Renal pelvis (tissue), 4 donors: ENCODE results near the gene EXOC2. TPM values are rescaled to one million over a fixed set of nuclear protein-coding genes. Genes with fewer than 3 reads are reported as not detected.

Experiments
- DNase-seq: peaks from one replicate; pipeline ENCODE4 v3.0.0-alpha.2; 2013
- polyA plus RNA-seq, 3 donors: library from polyadenylated mRNA; unstranded; fragments of 120-200 nt; gene quantifications; one replicate each; pipeline ENCODE4 v1.2.1, GENCODE V29; 2013; ENCODE audit not compliant: insufficient read length in 3 of 3

Gene EXOC2
- polyA plus RNA-seq, 3 donors, result 20.4 to 24.4 (median 23.1) TPM

GRCh38 chr6:501891-502601 lies 190.9 kb downstream of the EXOC2 start:
- DNase-seq, result no peak

- no peak for DNase-seq
Measured at GRCh38 chr6:499617-500016, 193.3 kb downstream of the EXOC2 start.

GRCh38 chr6:498795-499231 lies 194.1 kb downstream of the EXOC2 start:
- no peak for DNase-seq

- no peak for DNase-seq
Measured at GRCh38 chr6:497258-497657, 195.7 kb downstream of the EXOC2 start.

- DNase-seq, result no peak
Measured at GRCh38 chr6:496649-497048, 196.3 kb downstream of the EXOC2 start.

- DNase-seq, result no peak
Measured at GRCh38 chr6:494394-494793, 198.5 kb downstream of the EXOC2 start.

DNA sequence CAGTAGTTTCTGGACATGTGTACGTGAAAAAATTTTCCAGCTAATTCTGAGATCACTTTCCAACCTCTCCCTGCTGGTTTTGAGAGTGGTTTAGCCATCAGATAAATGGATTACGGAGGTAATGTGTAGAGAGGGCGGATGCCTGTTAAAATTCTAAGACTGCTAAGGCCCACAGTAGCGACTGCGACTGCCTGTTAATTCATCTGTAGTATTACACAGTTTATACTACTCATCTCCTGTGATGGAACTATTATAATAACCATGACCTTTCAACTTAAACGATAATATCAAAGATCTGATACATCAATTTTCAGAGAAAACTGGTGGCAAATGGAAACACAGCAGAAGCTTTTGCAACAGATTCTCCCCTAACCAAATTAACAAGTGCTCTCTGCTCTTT lies 199.1 kb downstream of the EXOC2 start:
- no peak for DNase-seq

DNA sequence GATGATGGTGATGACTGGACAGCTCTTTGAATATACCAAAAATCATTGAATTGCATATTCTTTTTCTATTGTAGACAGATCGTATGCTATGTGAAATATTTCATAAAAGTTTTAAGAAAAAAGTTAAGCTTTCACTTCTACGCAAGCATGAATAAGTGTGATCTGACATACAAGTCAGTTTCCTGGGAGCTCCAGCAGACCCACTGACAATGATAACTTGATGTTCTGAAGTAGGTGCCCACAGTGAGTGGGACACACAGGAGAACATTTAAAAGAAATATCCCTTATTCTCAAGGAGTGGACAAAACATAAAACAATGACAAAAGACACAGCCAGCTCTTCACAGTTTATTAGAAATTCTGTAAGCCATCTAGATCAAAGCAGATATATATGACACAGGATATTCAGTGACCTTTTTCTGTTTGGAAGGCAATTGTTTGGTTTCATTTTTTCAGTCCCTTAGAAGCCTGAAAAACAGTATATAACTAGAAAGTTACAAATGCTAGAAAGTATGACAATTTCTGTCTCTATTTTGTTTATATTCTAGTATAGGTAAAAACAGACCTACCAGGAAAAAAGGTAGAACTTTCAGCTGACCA lies 200.0 kb downstream of the EXOC2 start:
- DNase-seq, result no peak

DNA sequence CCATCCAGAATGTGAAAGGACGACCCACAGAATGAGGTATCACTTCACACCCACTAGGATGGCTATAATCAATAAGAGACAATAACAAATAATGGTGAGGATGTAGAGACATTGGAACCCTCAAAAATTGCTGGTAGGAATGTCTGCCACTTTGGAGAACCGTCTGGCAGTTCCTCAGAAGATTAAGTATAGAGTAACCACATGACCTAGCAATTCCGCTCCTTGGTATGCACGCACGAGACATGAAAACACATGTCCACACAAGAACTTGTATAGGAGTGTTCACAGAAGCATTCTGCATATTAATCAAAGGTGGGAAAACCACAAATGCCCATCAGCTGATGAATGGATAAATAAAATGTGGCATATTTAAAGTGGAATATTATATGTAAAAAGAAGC lies 200.8 kb downstream of the EXOC2 start:
- DNase-seq, result no peak

- DNase-seq, result no peak
Measured at GRCh38 chr6:491233-491632, 201.7 kb downstream of the EXOC2 start.

DNA sequence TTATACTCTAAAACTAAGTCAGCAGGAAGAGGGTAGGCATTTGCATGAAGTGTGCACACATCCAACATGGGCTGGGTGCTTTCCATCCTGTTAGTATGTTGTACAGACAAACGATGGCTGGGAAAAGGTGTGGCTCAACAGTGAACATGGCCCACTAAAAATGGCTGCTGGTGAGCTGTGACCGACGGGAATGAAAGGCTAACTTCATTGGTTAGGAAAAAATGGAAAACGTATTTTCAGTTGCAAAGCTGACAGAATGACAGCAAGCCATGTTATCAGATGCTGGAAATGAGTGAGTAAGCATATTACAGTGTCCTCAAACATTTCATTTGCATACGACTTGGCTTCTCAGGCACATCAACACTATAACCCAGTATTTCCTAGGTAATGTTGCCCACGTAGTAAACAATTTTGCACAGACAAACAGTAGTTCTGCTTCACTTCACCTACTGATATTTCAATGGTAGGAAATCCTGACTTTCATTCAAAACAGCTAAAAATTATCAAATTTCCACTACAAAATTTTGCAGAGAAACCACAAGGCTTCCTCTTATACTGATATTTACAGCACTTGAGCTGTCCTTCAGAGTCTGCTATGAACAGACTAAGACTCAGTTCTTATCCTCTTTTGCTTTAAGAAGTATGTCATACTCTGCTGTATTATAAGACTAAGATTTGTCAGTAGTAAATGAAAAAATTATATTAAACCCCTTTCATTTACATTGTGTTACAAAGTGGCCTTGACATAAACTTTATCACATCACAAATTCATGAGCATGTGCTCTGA lies 202.5 kb downstream of the EXOC2 start:
- no peak for DNase-seq

DNA sequence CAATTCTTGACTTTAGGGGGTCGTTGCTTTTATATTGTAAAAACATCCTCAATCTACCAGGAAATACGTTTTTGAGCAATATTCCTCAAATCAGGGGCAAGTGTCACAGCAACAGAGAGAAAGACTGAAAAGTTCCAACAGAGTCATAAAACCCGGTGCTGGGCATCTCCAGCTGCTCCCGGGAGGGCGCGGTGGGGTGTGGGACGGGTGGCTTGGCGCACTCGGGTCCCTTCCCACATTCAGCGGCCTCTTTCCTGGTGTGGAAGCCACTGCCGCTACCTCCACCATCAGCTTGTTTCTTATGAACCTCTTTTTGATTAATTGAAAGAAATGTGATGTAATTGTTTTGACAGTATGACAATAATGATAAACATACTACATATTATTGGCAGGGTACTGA lies 203.2 kb downstream of the EXOC2 start:
- DNase-seq, result no peak

DNA sequence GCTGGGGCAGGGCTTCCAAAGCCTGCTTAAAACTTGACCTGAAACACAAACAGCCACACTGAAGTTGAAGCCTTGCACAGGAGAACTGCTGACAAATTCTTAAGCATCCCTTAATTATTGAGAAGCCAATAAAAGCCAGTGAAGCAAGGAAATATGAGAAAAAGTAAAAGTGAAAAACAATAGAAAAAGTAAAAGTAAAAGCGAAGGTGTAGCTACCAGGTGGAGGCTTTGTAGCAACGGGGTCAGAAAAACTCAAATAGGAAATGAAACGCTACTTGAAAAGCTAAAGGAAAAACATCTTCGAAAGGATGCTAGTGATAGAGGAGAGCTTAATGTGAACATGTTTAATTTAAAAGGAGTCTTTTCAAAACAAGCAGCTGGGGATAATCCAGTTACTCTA lies 203.9 kb downstream of the EXOC2 start:
- no peak for DNase-seq

GRCh38 chr6:487956-488355 lies 205.0 kb downstream of the EXOC2 start:
- no peak for DNase-seq

GRCh38 chr6:485655-486170 lies 207.2 kb downstream of the EXOC2 start:
- no peak for DNase-seq

GRCh38 chr6:484746-485145 lies 208.2 kb downstream of the EXOC2 start:
- no peak for DNase-seq

DNA sequence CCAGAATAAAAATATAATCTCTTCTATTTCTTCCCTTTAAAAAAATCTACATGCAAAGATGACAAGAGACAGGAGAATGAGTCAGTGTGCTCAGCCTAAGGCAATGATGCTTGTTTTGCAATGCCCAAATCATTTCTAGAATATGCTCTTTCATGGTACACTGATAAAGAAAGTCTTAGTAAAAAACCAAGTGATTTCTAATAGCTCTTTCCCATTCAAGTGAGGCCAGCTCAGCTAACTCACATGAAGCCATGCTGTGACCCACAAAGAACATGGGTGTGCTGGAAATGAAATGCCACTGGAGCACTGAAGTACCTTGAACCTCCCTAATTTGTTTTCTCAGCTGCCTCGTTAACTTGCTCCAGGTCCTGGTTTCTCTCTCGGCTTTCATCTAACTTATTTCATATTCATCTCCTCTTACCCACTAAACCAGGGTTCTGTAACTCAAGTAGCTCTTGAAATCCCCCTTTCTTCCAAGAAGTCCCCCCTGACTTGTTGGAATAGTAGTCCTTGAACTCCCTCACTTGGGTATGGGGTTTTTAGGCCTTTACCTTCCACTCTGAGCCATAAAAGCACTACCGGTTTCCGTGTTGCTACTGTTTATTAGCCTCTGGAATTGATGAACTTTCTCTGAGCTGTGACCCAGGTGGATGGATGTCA lies 208.7 kb downstream of the EXOC2 start:
- DNase-seq, result no peak

DNA sequence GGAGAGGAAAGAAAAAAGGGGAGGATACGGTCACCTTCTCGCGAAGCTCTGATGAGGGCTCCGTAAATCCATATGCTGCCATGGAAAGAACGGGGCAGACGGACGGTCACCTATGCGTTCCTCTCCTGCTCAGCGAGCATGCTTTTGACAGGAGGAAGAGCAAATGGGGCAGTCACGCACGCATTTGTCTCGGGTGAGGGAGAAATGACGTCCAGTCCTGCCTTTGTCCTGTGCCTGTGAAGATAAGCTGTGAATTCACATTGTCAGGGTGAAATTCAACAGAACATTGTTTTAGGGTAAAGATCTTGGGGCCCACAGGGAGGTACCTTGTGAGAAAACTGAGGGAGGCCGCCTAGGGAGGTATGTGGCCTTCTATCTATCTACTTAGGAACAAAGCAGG lies 217.6 kb downstream of the EXOC2 start:
- DNase-seq, result no peak

GRCh38 chr6:474453-475185 lies 218.3 kb downstream of the EXOC2 start:
- no peak for DNase-seq

- DNase-seq, result no peak
Measured at GRCh38 chr6:473768-474452, 219.0 kb downstream of the EXOC2 start.

- no peak for DNase-seq
Measured at GRCh38 chr6:473356-473755, 219.6 kb downstream of the EXOC2 start.
